GM23248 (cell line): ENCODE results near the gene RBMS1.

ENCODE experiments used
- EZH2 ChIP-seq: fragments of 200-600 bp; sonication (generic); IDR thresholded peaks from 2 replicates; pipeline ENCODE4 v1.6.1; 2018; ENCODE audit warnings: antibody characterized with exemption, mild to moderate bottlenecking; ENCODE audit not compliant: insufficient read depth, poor library complexity, severe bottlenecking
- EZH2phosphoT487 ChIP-seq: fragments of 200-600 bp; sonication (generic); IDR thresholded peaks from 2 replicates; pipeline ENCODE4 v1.6.1; 2018; ENCODE audit warnings: antibody characterized with exemption, moderate library complexity, mild to moderate bottlenecking, low read depth; ENCODE audit not compliant: insufficient read depth

DNA sequence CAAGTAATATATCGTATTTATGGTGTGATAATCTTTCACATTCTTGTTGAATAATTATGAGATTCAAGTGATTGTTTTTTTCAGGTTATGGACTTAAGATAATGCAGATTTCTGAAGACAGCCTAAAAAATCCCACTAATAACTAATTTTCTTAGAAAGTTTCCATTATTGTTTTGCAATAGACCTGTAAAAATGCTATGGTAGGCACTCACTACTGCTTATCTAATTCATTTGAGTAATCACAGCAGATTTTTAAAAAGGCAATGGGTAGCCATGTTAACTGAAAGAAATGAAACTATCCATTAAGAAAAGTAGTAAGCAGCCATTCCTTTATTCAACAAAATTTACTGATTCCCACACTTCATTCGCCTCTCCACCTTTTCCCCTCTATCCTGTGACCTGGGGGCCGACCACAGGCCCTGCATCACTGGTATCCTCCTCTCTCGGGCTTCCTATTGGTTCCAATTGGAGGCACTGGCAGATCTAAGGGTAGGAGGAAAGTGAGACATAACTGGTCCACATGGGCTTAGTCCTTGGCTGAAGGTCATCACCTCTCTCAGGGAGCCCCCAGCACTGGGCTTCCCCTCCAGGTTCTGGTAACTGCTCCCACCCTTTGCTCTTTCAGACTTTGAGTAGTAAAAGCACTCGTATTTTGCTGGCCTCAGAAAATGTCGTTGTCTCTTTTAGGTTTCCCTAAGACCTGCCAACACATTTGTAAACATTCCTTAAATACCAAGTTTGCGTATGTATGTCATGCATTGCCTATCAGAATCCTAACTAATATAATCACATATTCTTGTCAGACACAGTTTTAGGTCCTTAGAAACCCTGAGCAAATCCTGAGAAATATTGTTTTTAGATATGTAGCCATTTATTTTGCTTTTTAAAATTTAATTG, 18.5 kb downstream of the RBMS1 start:
- TF ChIP-seq EZH2 (no peak), EZH2phosphoT487 (no peak)
